HepG2 (cell line): ENCODE results near the gene ISY1. TPM values are rescaled to one million over a fixed set of nuclear protein-coding genes. Genes with fewer than 3 reads are reported as not detected.

ENCODE experiments used
- ATAD3A ChIP-seq: sonication (generic); formaldehyde crosslinking; IDR thresholded peaks from 2 replicates; pipeline ENCODE4 v1.4.0; 2020; ENCODE audit warnings: missing genetic modification reagents
- CHCHD3 ChIP-seq: sonication (generic); formaldehyde crosslinking; IDR thresholded peaks from 2 replicates; pipeline ENCODE4 v1.8.0; 2022; ENCODE audit warnings: mild to moderate bottlenecking, missing genetic modification reagents, moderate library complexity
- DNMT1 ChIP-seq: sonication (generic); formaldehyde crosslinking; IDR thresholded peaks from 2 replicates; pipeline ENCODE4 v1.5.1; 2020; ENCODE audit warnings: mild to moderate bottlenecking, missing genetic modification reagents
- GPN1 ChIP-seq: sonication (generic); formaldehyde crosslinking; IDR thresholded peaks from 2 replicates; pipeline ENCODE4 v1.5.1; 2020; ENCODE audit warnings: missing genetic modification reagents, borderline replicate concordance
- HDAC2 ChIP-seq: sonication (generic); formaldehyde crosslinking; IDR thresholded peaks from 2 replicates; pipeline ENCODE4 v1.4.0; 2020; ENCODE audit warnings: missing genetic modification reagents
- SP2 ChIP-seq: sonication (generic); formaldehyde crosslinking; IDR thresholded peaks from 2 replicates; pipeline ENCODE4 v1.5.1; 2020; ENCODE audit warnings: mild to moderate bottlenecking, missing genetic modification reagents
- SYNCRIP ChIP-seq: fragments of 200-400 bp; formaldehyde crosslinking; IDR thresholded peaks from 2 replicates; pipeline ENCODE4 v1.6.1; 2018; ENCODE audit warnings: mild to moderate bottlenecking, low read depth, low read length; ENCODE audit not compliant: insufficient read depth
- TBP ChIP-seq: sonication (generic); formaldehyde crosslinking; IDR thresholded peaks from 2 replicates; pipeline ENCODE4 v1.5.0; 2020; ENCODE audit warnings: missing genetic modification reagents
- TCF12 ChIP-seq, 2 experiments: fragments of 450-650 bp in 1 of 2; sonication (generic) in 1 of 2; formaldehyde crosslinking in 1 of 2; IDR thresholded peaks; 2 replicates each; pipeline versions ENCODE4 v1.6.1 to v1.8.0; 2017 to 2022; ENCODE audit warnings: antibody characterized with exemption in 1 of 2, mild to moderate bottlenecking in 1 of 2, missing genetic modification reagents in 1 of 2, moderate library complexity in 1 of 2
- TFE3 ChIP-seq: IDR thresholded peaks from 2 replicates; pipeline ENCODE4 v1.6.1; 2016
- ZBTB7B ChIP-seq: sonication (generic); formaldehyde crosslinking; IDR thresholded peaks from 2 replicates; pipeline ENCODE4 v1.4.0; 2020; ENCODE audit warnings: missing genetic modification reagents
- ZFYVE20 ChIP-seq: sonication (generic); formaldehyde crosslinking; IDR thresholded peaks from 2 replicates; pipeline ENCODE4 v1.8.0; 2023; ENCODE audit warnings: low read depth, mild to moderate bottlenecking, moderate library complexity, missing genetic modification reagents, borderline replicate concordance
- ZKSCAN8 ChIP-seq: IDR thresholded peaks from 2 replicates; pipeline ENCODE4 v1.6.1; 2016; ENCODE audit warnings: borderline replicate concordance, missing genetic modification reagents, missing compliant biosample characterization
- ZNF12 ChIP-seq: sonication (generic); formaldehyde crosslinking; IDR thresholded peaks from 2 replicates; pipeline ENCODE4 v1.5.0; 2020; ENCODE audit warnings: missing genetic modification reagents
- ZNF282 ChIP-seq: fragments of 450-650 bp; IDR thresholded peaks from 2 replicates; pipeline ENCODE4 v1.6.1; 2018; ENCODE audit not compliant: partially characterized antibody
- ZNF329 ChIP-seq: sonication (generic); formaldehyde crosslinking; IDR thresholded peaks from 2 replicates; pipeline ENCODE4 v1.9.0; 2021; ENCODE audit warnings: low read depth, mild to moderate bottlenecking, missing genetic modification reagents
- ZNF33A ChIP-seq: sonication (generic); formaldehyde crosslinking; IDR thresholded peaks from 2 replicates; pipeline ENCODE4 v1.5.1; 2020; ENCODE audit warnings: missing genetic modification reagents, mild to moderate bottlenecking, moderate library complexity, borderline replicate concordance
- ZNF383 ChIP-seq: sonication (generic); formaldehyde crosslinking; IDR thresholded peaks from 2 replicates; pipeline ENCODE4 v1.4.0; 2020; ENCODE audit warnings: missing genetic modification reagents, mild to moderate bottlenecking, borderline replicate concordance
- ZNF564 ChIP-seq: sonication (generic); formaldehyde crosslinking; IDR thresholded peaks from 2 replicates; pipeline ENCODE4 v1.8.1; 2023; ENCODE audit warnings: mild to moderate bottlenecking, missing genetic modification reagents
- ZNF589 ChIP-seq: sonication (generic); formaldehyde crosslinking; conservative IDR thresholded peaks from 2 replicates; pipeline ENCODE4 v1.8.0; 2022; ENCODE audit warnings: mild to moderate bottlenecking, moderate library complexity, missing genetic modification reagents
- ZNF780A ChIP-seq: sonication (generic); formaldehyde crosslinking; IDR thresholded peaks from 2 replicates; pipeline ENCODE4 v1.8.0; 2022; ENCODE audit warnings: mild to moderate bottlenecking, missing genetic modification reagents, moderate library complexity
- polyA plus RNA-seq, 8 experiments: library from polyadenylated mRNA; depleted of rRNA in 3 of 8; stranded (reverse) in 7 of 8; unstranded in 1 of 8; fragments of >200 nt; fragmentation: Illumina TruSeq in 4 of 8; extraction: Trizol in 4 of 8; gene quantifications; 2 replicates each; pipeline versions ENCODE4 v1.2.1 to v1.2.3, GENCODE V29; 2011 to 2016; ENCODE audit warnings: low read depth in 4 of 8, missing spikeins in 1 of 8, mixed read lengths in 1 of 8; ENCODE audit not compliant: insufficient read depth in 1 of 8
- total RNA-seq, 5 experiments: library from RNA; depleted of rRNA; stranded (reverse); fragments of >200 nt; fragmentation: Illumina TruSeq; extraction: Trizol; gene quantifications; 2 replicates each; pipeline ENCODE4 v1.2.3, GENCODE V29; 2016; ENCODE audit warnings: low read depth in 1 of 5
- TF ChIP-seq, protein P1 (sequence below): sonication (generic); formaldehyde crosslinking; IDR thresholded peaks from 2 replicates; pipeline ENCODE4 v1.5.1; 2020; ENCODE audit warnings: mild to moderate bottlenecking, missing genetic modification reagents
- TF ChIP-seq, protein P2 (sequence below): sonication (generic); formaldehyde crosslinking; IDR thresholded peaks from 2 replicates; pipeline ENCODE4 v1.4.0; 2020; ENCODE audit warnings: missing genetic modification reagents
- TF ChIP-seq, protein P3 (sequence below): sonication (generic); formaldehyde crosslinking; IDR thresholded peaks from 2 replicates; pipeline ENCODE4 v1.4.0; 2020; ENCODE audit warnings: mild to moderate bottlenecking, missing genetic modification reagents

Gene ISY1
- total and polyA plus RNA-seq, 2 of the 13 experiments (the other 11 are each of a cell fraction or from before 2014, with no cell fraction given) = 21.0 to 39.1 TPM

- no peak for TF ChIP-seq ZNF589 (CRISPR knock-in tag)
- no peak for TF ChIP-seq DNMT1
- TF ChIP-seq ZNF564 (CRISPR knock-in tag) = 0 out of 2 replicates have a peak, but pooled peaks have one; percentile 73
- TF ChIP-seq TFE3 (CRISPR knock-in tag) = 0 out of 2 replicates have a peak, but pooled peaks have one; percentile 22
- TF ChIP-seq ZNF383 (CRISPR knock-in tag) = no peak
- TF ChIP-seq TBP = no peak
- TF ChIP-seq, protein P1, sequence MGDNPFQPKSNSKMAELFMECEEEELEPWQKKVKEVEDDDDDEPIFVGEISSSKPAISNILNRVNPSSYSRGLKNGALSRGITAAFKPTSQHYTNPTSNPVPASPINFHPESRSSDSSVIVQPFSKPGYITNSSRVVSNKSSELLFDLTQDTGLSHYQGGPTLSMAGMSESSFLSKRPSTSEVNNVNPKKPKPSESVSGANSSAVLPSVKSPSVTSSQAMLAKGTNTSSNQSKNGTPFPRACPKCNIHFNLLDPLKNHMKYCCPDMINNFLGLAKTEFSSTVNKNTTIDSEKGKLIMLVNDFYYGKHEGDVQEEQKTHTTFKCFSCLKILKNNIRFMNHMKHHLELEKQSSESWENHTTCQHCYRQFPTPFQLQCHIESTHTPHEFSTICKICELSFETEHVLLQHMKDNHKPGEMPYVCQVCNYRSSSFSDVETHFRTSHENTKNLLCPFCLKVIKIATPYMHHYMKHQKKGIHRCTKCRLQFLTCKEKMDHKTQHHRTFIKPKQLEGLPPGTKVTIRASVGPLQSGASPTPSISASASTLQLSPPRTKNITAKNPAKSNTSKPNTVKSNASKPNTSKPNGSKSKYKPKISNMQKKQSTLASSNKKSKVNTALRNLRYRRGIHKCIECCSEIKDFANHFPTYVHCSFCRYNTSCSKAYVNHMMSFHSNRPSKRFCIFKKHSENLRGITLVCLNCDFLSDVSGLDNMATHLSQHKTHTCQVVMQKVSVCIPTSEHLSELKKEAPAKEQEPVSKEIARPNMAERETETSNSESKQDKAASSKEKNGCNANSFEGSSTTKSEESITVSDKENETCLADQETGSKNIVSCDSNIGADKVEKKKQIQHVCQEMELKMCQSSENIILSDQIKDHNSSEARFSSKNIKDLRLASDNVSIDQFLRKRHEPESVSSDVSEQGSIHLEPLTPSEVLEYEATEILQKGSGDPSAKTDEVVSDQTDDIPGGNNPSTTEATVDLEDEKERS = no peak
- TF ChIP-seq ATAD3A (CRISPR knock-in tag) = no peak
- TF ChIP-seq, protein P2, sequence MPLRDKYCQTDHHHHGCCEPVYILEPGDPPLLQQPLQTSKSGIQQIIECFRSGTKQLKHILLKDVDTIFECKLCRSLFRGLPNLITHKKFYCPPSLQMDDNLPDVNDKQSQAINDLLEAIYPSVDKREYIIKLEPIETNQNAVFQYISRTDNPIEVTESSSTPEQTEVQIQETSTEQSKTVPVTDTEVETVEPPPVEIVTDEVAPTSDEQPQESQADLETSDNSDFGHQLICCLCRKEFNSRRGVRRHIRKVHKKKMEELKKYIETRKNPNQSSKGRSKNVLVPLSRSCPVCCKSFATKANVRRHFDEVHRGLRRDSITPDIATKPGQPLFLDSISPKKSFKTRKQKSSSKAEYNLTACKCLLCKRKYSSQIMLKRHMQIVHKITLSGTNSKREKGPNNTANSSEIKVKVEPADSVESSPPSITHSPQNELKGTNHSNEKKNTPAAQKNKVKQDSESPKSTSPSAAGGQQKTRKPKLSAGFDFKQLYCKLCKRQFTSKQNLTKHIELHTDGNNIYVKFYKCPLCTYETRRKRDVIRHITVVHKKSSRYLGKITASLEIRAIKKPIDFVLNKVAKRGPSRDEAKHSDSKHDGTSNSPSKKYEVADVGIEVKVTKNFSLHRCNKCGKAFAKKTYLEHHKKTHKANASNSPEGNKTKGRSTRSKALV (CRISPR knock-in tag) = no peak
- TF ChIP-seq ZNF33A (CRISPR knock-in tag) = no peak
- no peak for TF ChIP-seq ZNF329 (CRISPR knock-in tag)
- no peak for TF ChIP-seq ZFYVE20 (CRISPR knock-in tag)
- no peak for TF ChIP-seq CHCHD3 (CRISPR knock-in tag)
- TF ChIP-seq ZNF12 (CRISPR knock-in tag) = no peak
- no peak for TF ChIP-seq SYNCRIP
- no peak for TF ChIP-seq ZNF282
- no peak for TF ChIP-seq ZNF780A (CRISPR knock-in tag)
- no peak for TF ChIP-seq GPN1 (CRISPR knock-in tag)
- no peak for TF ChIP-seq TCF12 (IDR thresholded peaks at IDR 0.05)
- TF ChIP-seq TCF12 (CRISPR knock-in tag; IDR thresholded peaks at IDR 0.05) = no peak
- peak; percentile 63; the same call in 1 of the 2 replicates for TF ChIP-seq ZBTB7B (CRISPR knock-in tag)
- no peak for TF ChIP-seq SP2 (CRISPR knock-in tag)
- TF ChIP-seq, protein P3, sequence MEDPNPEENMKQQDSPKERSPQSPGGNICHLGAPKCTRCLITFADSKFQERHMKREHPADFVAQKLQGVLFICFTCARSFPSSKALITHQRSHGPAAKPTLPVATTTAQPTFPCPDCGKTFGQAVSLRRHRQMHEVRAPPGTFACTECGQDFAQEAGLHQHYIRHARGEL (CRISPR knock-in tag) = no peak
- TF ChIP-seq ZKSCAN8 (CRISPR knock-in tag) = no peak
- TF ChIP-seq HDAC2 = peak; percentile 52; the same call in 1 of the 2 replicates
Observed at GRCh38 chr3:129123314-129124060, 37.4 kb downstream of the ISY1 start (continued).
